H9 (cell line): Measurements from ENCODE around the gene MYBPC3. TPM values are rescaled to one million over a fixed set of nuclear protein-coding genes. Genes with fewer than 3 reads are reported as not detected.

Experiments
- DNase-seq: peaks from one replicate; pipeline ENCODE4 v3.0.0-alpha.2; 2017
- H2AFZ ChIP-seq: one replicate; pipeline ENCODE4 v1.6.1; 2013; ENCODE audit warnings: mild to moderate bottlenecking, low read length, control low read depth, moderate library complexity
- H2AK5ac ChIP-seq: 2 replicates; pipeline ENCODE4 v1.6.1; 2013; ENCODE audit warnings: low read length, control low read depth, mixed read lengths; ENCODE audit not compliant: insufficient read length
- H2BK120ac ChIP-seq: one replicate; pipeline ENCODE4 v1.6.1; 2013; ENCODE audit warnings: low read depth, mild to moderate bottlenecking, low read length, control low read depth, inconsistent platforms; ENCODE audit not compliant: poor library complexity, severe bottlenecking
- H2BK12ac ChIP-seq: 2 replicates; pipeline ENCODE4 v1.6.1; 2013; ENCODE audit warnings: low read length, control low read depth, mixed read lengths, low read depth; ENCODE audit not compliant: insufficient read length
- H2BK15ac ChIP-seq: 2 replicates; pipeline ENCODE4 v1.6.1; 2013; ENCODE audit warnings: low read depth, low read length, control low read depth
- H2BK20ac ChIP-seq: one replicate; pipeline ENCODE4 v1.6.1; 2013; ENCODE audit warnings: low read depth, mild to moderate bottlenecking, low read length, control low read depth, inconsistent platforms; ENCODE audit not compliant: poor library complexity, severe bottlenecking
- H2BK5ac ChIP-seq: 2 replicates; pipeline ENCODE4 v1.6.1; 2013; ENCODE audit warnings: low read length, control low read depth, mixed read lengths; ENCODE audit not compliant: insufficient read length
- H3K14ac ChIP-seq: 2 replicates; pipeline ENCODE4 v1.6.1; 2013; ENCODE audit warnings: low read length, control low read depth; ENCODE audit not compliant: insufficient read depth
- H3K18ac ChIP-seq: 2 replicates; pipeline ENCODE4 v1.6.1; 2013; ENCODE audit warnings: low read depth, mild to moderate bottlenecking, mixed read lengths, low read length, control low read depth; ENCODE audit not compliant: insufficient read length
- H3K23ac ChIP-seq: 2 replicates; pipeline ENCODE4 v1.6.1; 2013; ENCODE audit warnings: low read length, control low read depth, mixed read lengths, low read depth; ENCODE audit not compliant: insufficient read length
- H3K23me2 ChIP-seq: 2 replicates; pipeline ENCODE4 v1.6.1; 2013; ENCODE audit warnings: low read depth, mild to moderate bottlenecking, mixed read lengths, low read length, control low read depth; ENCODE audit not compliant: insufficient read length, poor library complexity, severe bottlenecking
- H3K27ac ChIP-seq: 2 replicates; pipeline ENCODE4 v1.5.1; 2013; ENCODE audit warnings: low read length, control low read depth, mixed read lengths, low read depth; ENCODE audit not compliant: insufficient read length
- H3K27me3 ChIP-seq: 2 replicates; pipeline ENCODE4 v1.6.1; 2013; ENCODE audit warnings: low read length, control low read depth, inconsistent platforms; ENCODE audit not compliant: insufficient read depth
- H3K4ac ChIP-seq: 2 replicates; pipeline ENCODE4 v1.6.1; 2013; ENCODE audit warnings: low read depth, mild to moderate bottlenecking, control low read depth, inconsistent platforms, low read length, moderate library complexity
- H3K4me1 ChIP-seq: 2 replicates; pipeline ENCODE4 v1.6.1; 2013; ENCODE audit warnings: low read length, control low read depth, inconsistent platforms; ENCODE audit not compliant: insufficient read depth
- H3K4me2 ChIP-seq: 2 replicates; pipeline ENCODE4 v1.6.1; 2013; ENCODE audit warnings: low read length, control low read depth, mixed read lengths; ENCODE audit not compliant: insufficient read length, insufficient read depth
- H3K56ac ChIP-seq: 2 replicates; pipeline ENCODE4 v1.6.1; 2013; ENCODE audit warnings: low read depth, mild to moderate bottlenecking, mixed read lengths, low read length, control low read depth; ENCODE audit not compliant: insufficient read length
- H3K79me1 ChIP-seq: 2 replicates; pipeline ENCODE4 v1.6.1; 2013; ENCODE audit warnings: low read depth, mild to moderate bottlenecking, moderate library complexity, low read length, control low read depth, inconsistent platforms; ENCODE audit not compliant: insufficient read depth, poor library complexity, severe bottlenecking
- H3K79me2 ChIP-seq: 2 replicates; pipeline ENCODE4 v1.6.1; 2013; ENCODE audit warnings: low read length, control low read depth, inconsistent platforms; ENCODE audit not compliant: insufficient read depth
- H3K9ac ChIP-seq: 2 replicates; pipeline ENCODE4 v1.6.1; 2013; ENCODE audit warnings: low read length, control low read depth, mixed read lengths; ENCODE audit not compliant: insufficient read length; ENCODE audit errors: extremely low read depth
- H3K9me3 ChIP-seq: one replicate; pipeline ENCODE4 v1.6.1; 2013; ENCODE audit warnings: low read depth, low read length, inconsistent platforms; ENCODE audit not compliant: control insufficient read depth
- H3T11ph ChIP-seq: one replicate; pipeline ENCODE4 v1.6.1; 2013; ENCODE audit warnings: mild to moderate bottlenecking, low read length, control low read depth, inconsistent platforms
- H4K20me1 ChIP-seq: one replicate; pipeline ENCODE4 v1.6.1; 2013; ENCODE audit not compliant: control insufficient read depth, insufficient read length, insufficient read depth
- H4K5ac ChIP-seq: 2 replicates; pipeline ENCODE4 v1.6.1; 2013; ENCODE audit warnings: low read depth, mild to moderate bottlenecking, mixed read lengths, low read length, control low read depth; ENCODE audit not compliant: insufficient read length
- H4K8ac ChIP-seq: replicated peaks from 2 replicates; pipeline ENCODE4 v1.6.1; 2013; ENCODE audit warnings: low read length, control low read depth, mixed read lengths, low read depth; ENCODE audit not compliant: insufficient read length
- H4K91ac ChIP-seq: 2 replicates; pipeline ENCODE4 v1.6.1; 2013; ENCODE audit warnings: low read depth, mild to moderate bottlenecking, moderate library complexity, mixed read lengths, low read length, control low read depth; ENCODE audit not compliant: insufficient read length
- H3K27ac Mint-ChIP-seq, 3 experiments: 2 replicates in 2 of 3; 3 replicates in 1 of 3; pipeline ENCODE4 v1.8.0; 2020 to 2021; ENCODE audit warnings: mixed read lengths in 3 of 3, mild to moderate bottlenecking in 1 of 3, moderate library complexity in 1 of 3
- H3K27me3 Mint-ChIP-seq: 2 replicates; pipeline ENCODE4 v1.8.0; 2021; ENCODE audit warnings: low read depth, mild to moderate bottlenecking, moderate library complexity, mixed read lengths
- H3K36me3 Mint-ChIP-seq, 3 experiments: 2 replicates in 2 of 3; 3 replicates in 1 of 3; pipeline ENCODE4 v1.8.0; 2020 to 2021; ENCODE audit warnings: low read depth in 3 of 3, mixed read lengths in 3 of 3; ENCODE audit not compliant: insufficient read depth in 1 of 3
- H3K4me1 Mint-ChIP-seq, 2 experiments: 2 replicates each; pipeline ENCODE4 v1.8.0; 2020; ENCODE audit warnings: mixed read lengths in 2 of 2
- H3K4me3 Mint-ChIP-seq, 2 experiments: 2 replicates in 1 of 2; 3 replicates in 1 of 2; pipeline ENCODE4 v1.8.0; 2020 to 2021; ENCODE audit warnings: mild to moderate bottlenecking in 2 of 2, mixed read lengths in 2 of 2, moderate library complexity in 1 of 2
- H3K9me3 Mint-ChIP-seq, 2 experiments: 2 replicates in 1 of 2; 3 replicates in 1 of 2; pipeline ENCODE4 v1.8.0; 2020; ENCODE audit warnings: mild to moderate bottlenecking in 2 of 2, mixed read lengths in 2 of 2, moderate library complexity in 1 of 2
- WGBS: extraction: QIAGEN DNeasy Blood & Tissue Kit; methylation state at CpG from one replicate; pipeline ENCODE4 v1.1.7; 2013; ENCODE audit warnings: missing lambda C conversion rate, low lambda C conversion rate, mixed read lengths; ENCODE audit not compliant: insufficient read length; ENCODE audit errors: extremely low coverage; 5-methylcytosine and 5-hydroxymethylcytosine counted together
- total RNA-seq: library from RNA; stranded (reverse); gene quantifications from 2 replicates; pipeline ENCODE4 v1.2.1, GENCODE V29; 2021
- TF ChIP-seq, protein P1 (sequence below): fragments of 200-600 bp; sonication (generic); conservative IDR thresholded peaks from 3 replicates; pipeline ENCODE4 v1.8.0; 2021; ENCODE audit warnings: antibody characterized with exemption, mild to moderate bottlenecking

MYBPC3 gene
- total RNA-seq, 1 experiment from 2014 or later: not detected

DNA sequence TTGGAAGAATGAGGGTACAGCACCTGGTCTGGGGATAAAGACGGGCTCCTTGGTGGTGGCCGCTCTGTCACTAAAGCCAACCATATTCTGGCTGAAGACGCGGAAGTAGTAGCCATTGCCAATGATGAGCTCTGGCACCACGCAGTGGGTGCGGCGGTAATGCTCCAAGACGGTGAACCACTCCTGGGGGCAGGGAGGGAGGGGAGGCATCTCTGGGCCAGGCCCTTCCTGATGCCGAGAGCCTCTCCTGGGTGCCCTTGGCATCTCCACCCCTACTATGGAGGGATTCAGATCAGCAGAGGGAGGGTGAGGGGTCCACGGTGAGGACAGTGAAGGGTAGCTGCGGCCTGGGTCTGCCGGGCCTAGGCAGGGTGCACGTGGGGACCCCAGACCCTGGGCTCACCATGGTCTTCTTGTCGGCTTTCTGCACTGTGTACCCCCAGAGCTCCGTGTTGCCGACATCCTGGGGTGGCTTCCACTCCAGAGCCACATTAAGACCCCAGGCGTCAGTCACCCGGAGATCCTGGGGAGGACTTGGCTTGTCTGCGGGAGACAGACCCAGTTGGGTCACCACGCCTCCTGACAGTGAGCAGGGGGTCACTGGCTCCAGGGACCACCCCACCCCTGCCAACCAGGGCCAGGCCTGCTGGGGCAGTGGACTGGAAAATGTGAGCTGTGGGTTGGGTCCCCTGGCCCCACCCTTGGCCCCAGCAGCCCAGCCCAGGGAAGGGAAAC, 19.5 kb downstream of the MYBPC3 start:
- TF ChIP-seq, protein P1, sequence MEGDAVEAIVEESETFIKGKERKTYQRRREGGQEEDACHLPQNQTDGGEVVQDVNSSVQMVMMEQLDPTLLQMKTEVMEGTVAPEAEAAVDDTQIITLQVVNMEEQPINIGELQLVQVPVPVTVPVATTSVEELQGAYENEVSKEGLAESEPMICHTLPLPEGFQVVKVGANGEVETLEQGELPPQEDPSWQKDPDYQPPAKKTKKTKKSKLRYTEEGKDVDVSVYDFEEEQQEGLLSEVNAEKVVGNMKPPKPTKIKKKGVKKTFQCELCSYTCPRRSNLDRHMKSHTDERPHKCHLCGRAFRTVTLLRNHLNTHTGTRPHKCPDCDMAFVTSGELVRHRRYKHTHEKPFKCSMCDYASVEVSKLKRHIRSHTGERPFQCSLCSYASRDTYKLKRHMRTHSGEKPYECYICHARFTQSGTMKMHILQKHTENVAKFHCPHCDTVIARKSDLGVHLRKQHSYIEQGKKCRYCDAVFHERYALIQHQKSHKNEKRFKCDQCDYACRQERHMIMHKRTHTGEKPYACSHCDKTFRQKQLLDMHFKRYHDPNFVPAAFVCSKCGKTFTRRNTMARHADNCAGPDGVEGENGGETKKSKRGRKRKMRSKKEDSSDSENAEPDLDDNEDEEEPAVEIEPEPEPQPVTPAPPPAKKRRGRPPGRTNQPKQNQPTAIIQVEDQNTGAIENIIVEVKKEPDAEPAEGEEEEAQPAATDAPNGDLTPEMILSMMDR: no peak
- no CpG with 5 or more reads among the region's 20 CpGs for WGBS

More for the DNA sequence above, 19.5 kb downstream of the MYBPC3 start:
- H3K79me1 ChIP-seq: no peaks in the 10 kb centered on the region
- H3K23me2 ChIP-seq: no peaks in the 10 kb centered on the region
- no peaks in the 10 kb centered on the region for H3K9me3 Mint-ChIP-seq
- no peak for DNase-seq
- H2BK5ac ChIP-seq: no peak overlapping the region
- no peak overlapping the region for H2AFZ ChIP-seq
- H3K4ac ChIP-seq: no peak overlapping the region
- no peaks in the 10 kb centered on the region for H3K4me1 Mint-ChIP-seq
- no peaks in the 10 kb centered on the region for H3K79me2 ChIP-seq
- no peak overlapping the region for H3K4me2 ChIP-seq
- H3K4me3 Mint-ChIP-seq: no peak overlapping the region
- no peak overlapping the region for H4K91ac ChIP-seq
- H3K36me3 Mint-ChIP-seq: peaks cover 2 to 17% (median 13%) of the 10 kb centered on the region in 3 experiments; a peak in 6 of 7 replicates
- no peak overlapping the region for H2BK12ac ChIP-seq
- H3K27ac ChIP-seq: no peak overlapping the region
- no peaks in the 10 kb centered on the region for H3K27me3 ChIP-seq
- H3K27ac Mint-ChIP-seq: no peak overlapping the region
- H3K18ac ChIP-seq: no peak overlapping the region
- H2BK20ac ChIP-seq: no peak overlapping the region
- no peak overlapping the region for H4K8ac ChIP-seq
- no peaks in the 10 kb centered on the region for H3K9me3 ChIP-seq
- H2BK15ac ChIP-seq: no peak overlapping the region
- no peak overlapping the region for H3K9ac ChIP-seq
- no peak overlapping the region for H2AK5ac ChIP-seq
- H2BK120ac ChIP-seq: no peak overlapping the region
- H3K27me3 Mint-ChIP-seq: no peaks in the 10 kb centered on the region
- H3K4me1 ChIP-seq: no peaks in the 10 kb centered on the region
- H3T11ph ChIP-seq: no peak overlapping the region
- H4K20me1 ChIP-seq: no peaks in the 10 kb centered on the region
- no peak overlapping the region for H4K5ac ChIP-seq
- H3K56ac ChIP-seq: no peak overlapping the region
- no peak overlapping the region for H3K23ac ChIP-seq
- H3K14ac ChIP-seq: no peak overlapping the region
